MV-4-11 (cell line): Measurements from ENCODE around the gene NAT14.
"Not testable (repeated sequence)": the region's sequence is repeated elsewhere in the genome, so short reads cannot be mapped to it uniquely, and the experiment has no call there.

ENCODE experiments used
- DNase-seq: peaks from one replicate; lab custom pipeline; 2025; lab: John Stamatoyannopoulos, UW

NAT14 gene

GRCh38 chr19:55484593-55485438, at the start of gene NAT14:
Gene NAT14 (plus strand): TSS chr19:55485188. CDS start chr19:55485709, 521 bp downstream.
- peak; percentile 65 for DNase-seq

GRCh38 chr19:55436847-55437246, 48.1 kb upstream of the NAT14 start:
- DNase-seq = no peak

GRCh38 chr19:55437410-55437809, 47.6 kb upstream of the NAT14 start:
- peak; percentile 35 for DNase-seq

- DNase-seq = no peak
These were observed 45.9 kb upstream of the NAT14 start for GRCh38 chr19:55439052-55439451.

- DNase-seq = peak; percentile 94
These were observed 44.4 kb upstream of the NAT14 start for GRCh38 chr19:55440411-55441105.

- peak; percentile 96 for DNase-seq
These were observed 43.7 kb upstream of the NAT14 start for GRCh38 chr19:55441319-55441691.

GRCh38 chr19:55441692-55442321, 43.2 kb upstream of the NAT14 start:
- DNase-seq = no peak

GRCh38 chr19:55442372-55442961, 42.5 kb upstream of the NAT14 start:
- no peak for DNase-seq

GRCh38 chr19:55443045-55443823, 41.8 kb upstream of the NAT14 start, which contains the start of gene SHISA7:
Gene SHISA7 (minus strand): TSS chr19:55443300. CDS start chr19:55442863, 437 bp downstream.
- peak; percentile 59 for DNase-seq

- no peak for DNase-seq
These were observed 41.0 kb upstream of the NAT14 start for GRCh38 chr19:55443824-55444480.

GRCh38 chr19:55444646-55445045, 40.3 kb upstream of the NAT14 start:
- no peak for DNase-seq

GRCh38 chr19:55446060-55446459, 38.9 kb upstream of the NAT14 start:
- peak; percentile 72 for DNase-seq

- DNase-seq = peak; percentile 38
These were observed 37.4 kb upstream of the NAT14 start for GRCh38 chr19:55447421-55448174.

GRCh38 chr19:55448175-55448490, 36.9 kb upstream of the NAT14 start:
- DNase-seq = not testable (repeated sequence)

- no peak for DNase-seq
These were observed 35.5 kb upstream of the NAT14 start for GRCh38 chr19:55449469-55449868.

- no peak for DNase-seq
These were observed 33.6 kb upstream of the NAT14 start for GRCh38 chr19:55451163-55451964.

- no peak for DNase-seq
These were observed 32.8 kb upstream of the NAT14 start for GRCh38 chr19:55451965-55452748.

- DNase-seq = peak; percentile 91
These were observed 32.1 kb upstream of the NAT14 start for GRCh38 chr19:55452749-55453346.
